Skin of body (tissue), 2 donors: ENCODE results near the gene SOWAHD. TPM values are rescaled to one million over a fixed set of nuclear protein-coding genes. Genes with fewer than 3 reads are reported as not detected.
"Not testable (repeated sequence)": the region's sequence is repeated elsewhere in the genome, so short reads cannot be mapped to it uniquely, and the experiment has no call there.

Source experiments
- DNase-seq: peaks from one replicate; lab custom pipeline; 2025; lab: John Stamatoyannopoulos, UW
- total RNA-seq: library from RNA; depleted of rRNA; stranded (reverse); fragments of >200 nt; gene quantifications from one replicate; pipeline ENCODE4 v1.2.3, GENCODE V29; 2014

The SOWAHD gene
- 0.79 TPM for total RNA-seq

- DNase-seq = no peak
Measured at GRCh38 chrX:119757979-119758730, at the start of gene SOWAHD. SOWAHD (plus strand) TSS chrX:119758588; CDS start chrX:119758668, 80 bp downstream.

GRCh38 chrX:119708936-119709335, 49.5 kb upstream of the SOWAHD start:
- no peak for DNase-seq

- DNase-seq = no peak
Measured at GRCh38 chrX:119709630-119710029, 48.8 kb upstream of the SOWAHD start.

GRCh38 chrX:119721487-119721886, 36.9 kb upstream of the SOWAHD start:
- no peak for DNase-seq

- no peak for DNase-seq
Measured at GRCh38 chrX:119721926-119722325, 36.5 kb upstream of the SOWAHD start.

- DNase-seq = no peak
Measured at GRCh38 chrX:119726900-119727555, 31.4 kb upstream of the SOWAHD start.

- DNase-seq = no peak
Measured at GRCh38 chrX:119728487-119728886, 29.9 kb upstream of the SOWAHD start.

GRCh38 chrX:119729408-119730201, 28.8 kb upstream of the SOWAHD start:
- DNase-seq = peak; percentile 28

- no peak for DNase-seq
Measured at GRCh38 chrX:119734897-119735339, 23.5 kb upstream of the SOWAHD start.

GRCh38 chrX:119735467-119735866, 22.9 kb upstream of the SOWAHD start:
- no peak for DNase-seq

- DNase-seq = no peak
Measured at GRCh38 chrX:119736206-119736764, 22.1 kb upstream of the SOWAHD start.

GRCh38 chrX:119738742-119739141, 19.6 kb upstream of the SOWAHD start:
- no peak for DNase-seq

- no peak for DNase-seq
Measured at GRCh38 chrX:119745283-119745848, 13.0 kb upstream of the SOWAHD start.

GRCh38 chrX:119750131-119750530, 8.3 kb upstream of the SOWAHD start:
- DNase-seq = not testable (repeated sequence)

- DNase-seq = not testable (repeated sequence)
Measured at GRCh38 chrX:119750751-119751150, 7.6 kb upstream of the SOWAHD start.

GRCh38 chrX:119753001-119753400, 5.4 kb upstream of the SOWAHD start:
- DNase-seq = no peak

GRCh38 chrX:119753639-119754257, 4.6 kb upstream of the SOWAHD start:
- DNase-seq = peak; percentile 4

- DNase-seq = no peak
Measured at GRCh38 chrX:119755981-119756533, 2.3 kb upstream of the SOWAHD start.

GRCh38 chrX:119756926-119757635, 1.3 kb upstream of the SOWAHD start:
- DNase-seq = no peak

- DNase-seq = no peak
Measured at GRCh38 chrX:119757646-119757978, 776 bp upstream of the SOWAHD start.
